ENCODE results near the gene CD48. TPM values are rescaled to one million over a fixed set of nuclear protein-coding genes. Genes with fewer than 3 reads are reported as not detected.

The CD48 gene
- total and polyA plus RNA-seq, 4 donors, result 2.5 to 10.0 (median 5.1) TPM

DNA sequence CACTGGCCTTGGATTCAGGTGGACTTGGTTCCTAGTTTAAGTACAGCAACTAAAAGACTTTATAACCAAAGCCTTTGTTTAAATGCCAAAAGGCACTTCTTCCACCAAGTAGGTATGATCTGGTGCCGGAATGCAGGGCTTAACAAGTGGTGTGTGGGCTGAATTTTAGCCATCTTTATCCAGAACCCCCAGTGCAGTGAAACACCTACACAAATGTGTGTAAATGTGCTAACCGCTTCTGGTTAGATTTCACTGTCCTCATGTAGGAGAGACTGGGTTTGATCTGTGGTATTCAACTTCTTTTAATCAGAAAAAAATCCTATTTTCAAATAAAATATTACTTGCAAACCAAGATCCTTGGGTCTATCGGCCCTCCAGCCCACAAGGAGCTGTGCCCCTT, 75.1 kb downstream of the CD48 start:
- WGBS, result 92% methylated on average over 3 of the region's 3 CpGs
- Histone ChIP-seq H3K27me3 (ENCODE audit: control insufficient read depth in 4 of 4, insufficient read depth in 4 of 4, low read length in 3 of 4) (no peaks in the 10 kb centered on the region), H3K36me3 (ENCODE audit: control insufficient read depth in 4 of 4, insufficient read depth in 3 of 4, low read depth in 1 of 4, low read length in 3 of 4) (no peaks in the 10 kb centered on the region), H3K4me3 (ENCODE audit: low read depth in 1 of 3, low read length in 3 of 3) (no peak overlapping the region), H3K27ac (ENCODE audit: low read depth in 1 of 2, low read length in 2 of 2) (no peak overlapping the region), H3K9me3 (ENCODE audit: control insufficient read depth in 4 of 4, low read length in 3 of 4) (no peaks in the 10 kb centered on the region), H3K4me1 (ENCODE audit: control insufficient read depth in 4 of 4, insufficient read depth in 4 of 4, low read length in 3 of 4) (peaks cover 7 to 20% (median 20%) of the 10 kb centered on the region in 4 donors), H3K9ac (ENCODE audit: low read depth in 1 of 2, low read length in 2 of 2) (no peak overlapping the region)
- TF ChIP-seq RXRA (IDR thresholded peaks at IDR 0.05), result no peak
- TF ChIP-seq SP1 (IDR thresholded peaks at IDR 0.05), result no peak
- no peak for TF ChIP-seq FOXA2 (IDR thresholded peaks at IDR 0.05)
- TF ChIP-seq, protein P1, sequence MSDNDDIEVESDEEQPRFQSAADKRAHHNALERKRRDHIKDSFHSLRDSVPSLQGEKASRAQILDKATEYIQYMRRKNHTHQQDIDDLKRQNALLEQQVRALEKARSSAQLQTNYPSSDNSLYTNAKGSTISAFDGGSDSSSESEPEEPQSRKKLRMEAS (IDR thresholded peaks at IDR 0.05), result no peak
- no peak for DNase-seq (ENCODE audit: low spot score)

DNA sequence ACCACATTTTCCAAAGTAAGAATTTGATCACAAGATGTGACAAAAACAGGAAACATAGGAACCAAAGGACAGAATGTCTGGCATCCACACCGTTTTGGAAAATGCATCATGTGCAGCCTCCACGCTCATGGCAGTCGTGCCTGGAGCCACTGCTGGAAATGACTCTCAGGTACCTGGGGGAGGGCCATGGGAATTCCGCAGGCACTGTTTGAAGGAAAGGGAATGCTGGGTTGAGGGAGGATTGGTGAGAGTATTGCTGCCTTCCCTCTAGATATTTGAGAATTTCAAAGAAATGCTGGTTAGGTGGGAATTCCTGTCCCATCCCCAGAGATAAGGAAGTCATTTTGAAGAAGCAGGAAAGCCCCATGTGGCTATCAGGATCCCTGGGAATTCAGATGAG, 75.5 kb downstream of the CD48 start:
- no peak for DNase-seq (ENCODE audit: low spot score)
- no peak overlapping the region for H3K9ac ChIP-seq (ENCODE audit: low read depth in 1 of 2, low read length in 2 of 2)
- 87% methylated on average over 4 of the region's 4 CpGs for WGBS
- H3K36me3 ChIP-seq (ENCODE audit: control insufficient read depth in 4 of 4, insufficient read depth in 3 of 4, low read depth in 1 of 4, low read length in 3 of 4), result no peaks in the 10 kb centered on the region
- no peak overlapping the region for H3K27ac ChIP-seq (ENCODE audit: low read depth in 1 of 2, low read length in 2 of 2)
- H3K9me3 ChIP-seq (ENCODE audit: control insufficient read depth in 4 of 4, low read length in 3 of 4), result no peaks in the 10 kb centered on the region
- peaks cover 7 to 20% (median 20%) of the 10 kb centered on the region in 4 donors for H3K4me1 ChIP-seq (ENCODE audit: control insufficient read depth in 4 of 4, insufficient read depth in 4 of 4, low read length in 3 of 4)
- TF ChIP-seq CTCF (IDR thresholded peaks at IDR 0.05; ENCODE audit: low read depth, low read length, missing input control), result no peak
- no peak for TF ChIP-seq RXRA (IDR thresholded peaks at IDR 0.05)
- TF ChIP-seq YY1 (IDR thresholded peaks at IDR 0.05), result no peak
- no peak for TF ChIP-seq NR2F2 (IDR thresholded peaks at IDR 0.05)
- TF ChIP-seq, protein P2, sequence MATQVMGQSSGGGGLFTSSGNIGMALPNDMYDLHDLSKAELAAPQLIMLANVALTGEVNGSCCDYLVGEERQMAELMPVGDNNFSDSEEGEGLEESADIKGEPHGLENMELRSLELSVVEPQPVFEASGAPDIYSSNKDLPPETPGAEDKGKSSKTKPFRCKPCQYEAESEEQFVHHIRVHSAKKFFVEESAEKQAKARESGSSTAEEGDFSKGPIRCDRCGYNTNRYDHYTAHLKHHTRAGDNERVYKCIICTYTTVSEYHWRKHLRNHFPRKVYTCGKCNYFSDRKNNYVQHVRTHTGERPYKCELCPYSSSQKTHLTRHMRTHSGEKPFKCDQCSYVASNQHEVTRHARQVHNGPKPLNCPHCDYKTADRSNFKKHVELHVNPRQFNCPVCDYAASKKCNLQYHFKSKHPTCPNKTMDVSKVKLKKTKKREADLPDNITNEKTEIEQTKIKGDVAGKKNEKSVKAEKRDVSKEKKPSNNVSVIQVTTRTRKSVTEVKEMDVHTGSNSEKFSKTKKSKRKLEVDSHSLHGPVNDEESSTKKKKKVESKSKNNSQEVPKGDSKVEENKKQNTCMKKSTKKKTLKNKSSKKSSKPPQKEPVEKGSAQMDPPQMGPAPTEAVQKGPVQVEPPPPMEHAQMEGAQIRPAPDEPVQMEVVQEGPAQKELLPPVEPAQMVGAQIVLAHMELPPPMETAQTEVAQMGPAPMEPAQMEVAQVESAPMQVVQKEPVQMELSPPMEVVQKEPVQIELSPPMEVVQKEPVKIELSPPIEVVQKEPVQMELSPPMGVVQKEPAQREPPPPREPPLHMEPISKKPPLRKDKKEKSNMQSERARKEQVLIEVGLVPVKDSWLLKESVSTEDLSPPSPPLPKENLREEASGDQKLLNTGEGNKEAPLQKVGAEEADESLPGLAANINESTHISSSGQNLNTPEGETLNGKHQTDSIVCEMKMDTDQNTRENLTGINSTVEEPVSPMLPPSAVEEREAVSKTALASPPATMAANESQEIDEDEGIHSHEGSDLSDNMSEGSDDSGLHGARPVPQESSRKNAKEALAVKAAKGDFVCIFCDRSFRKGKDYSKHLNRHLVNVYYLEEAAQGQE (IDR thresholded peaks at IDR 0.05), result no peak
- no peak for TF ChIP-seq HNF4G (IDR thresholded peaks at IDR 0.05)
- no peak for TF ChIP-seq HNF4A (conservative IDR thresholded peaks at IDR 0.05)
- TF ChIP-seq, protein P3, sequence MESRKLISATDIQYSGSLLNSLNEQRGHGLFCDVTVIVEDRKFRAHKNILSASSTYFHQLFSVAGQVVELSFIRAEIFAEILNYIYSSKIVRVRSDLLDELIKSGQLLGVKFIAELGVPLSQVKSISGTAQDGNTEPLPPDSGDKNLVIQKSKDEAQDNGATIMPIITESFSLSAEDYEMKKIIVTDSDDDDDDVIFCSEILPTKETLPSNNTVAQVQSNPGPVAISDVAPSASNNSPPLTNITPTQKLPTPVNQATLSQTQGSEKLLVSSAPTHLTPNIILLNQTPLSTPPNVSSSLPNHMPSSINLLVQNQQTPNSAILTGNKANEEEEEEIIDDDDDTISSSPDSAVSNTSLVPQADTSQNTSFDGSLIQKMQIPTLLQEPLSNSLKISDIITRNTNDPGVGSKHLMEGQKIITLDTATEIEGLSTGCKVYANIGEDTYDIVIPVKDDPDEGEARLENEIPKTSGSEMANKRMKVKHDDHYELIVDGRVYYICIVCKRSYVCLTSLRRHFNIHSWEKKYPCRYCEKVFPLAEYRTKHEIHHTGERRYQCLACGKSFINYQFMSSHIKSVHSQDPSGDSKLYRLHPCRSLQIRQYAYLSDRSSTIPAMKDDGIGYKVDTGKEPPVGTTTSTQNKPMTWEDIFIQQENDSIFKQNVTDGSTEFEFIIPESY (IDR thresholded peaks at IDR 0.05), result no peak
- no peak for TF ChIP-seq TAF1 (conservative IDR thresholded peaks at IDR 0.05)
- no peak overlapping the region for H3K4me3 ChIP-seq (ENCODE audit: low read depth in 1 of 3, low read length in 3 of 3)
- H3K27me3 ChIP-seq (ENCODE audit: control insufficient read depth in 4 of 4, insufficient read depth in 4 of 4, low read length in 3 of 4), result no peaks in the 10 kb centered on the region

Data from liver (tissue), 9 donors.